Measurements from ENCODE around the gene DCHS1. TPM values are rescaled to one million over a fixed set of nuclear protein-coding genes. Genes with fewer than 3 reads are reported as not detected.

The DCHS1 gene
- total and polyA plus RNA-seq, 10 of the 15 experiments (the other 5 are each of a cell fraction or from before 2014, with no cell fraction given) = 0.02 to 0.64 (median 0.18) TPM; not detected in 1

DNA sequence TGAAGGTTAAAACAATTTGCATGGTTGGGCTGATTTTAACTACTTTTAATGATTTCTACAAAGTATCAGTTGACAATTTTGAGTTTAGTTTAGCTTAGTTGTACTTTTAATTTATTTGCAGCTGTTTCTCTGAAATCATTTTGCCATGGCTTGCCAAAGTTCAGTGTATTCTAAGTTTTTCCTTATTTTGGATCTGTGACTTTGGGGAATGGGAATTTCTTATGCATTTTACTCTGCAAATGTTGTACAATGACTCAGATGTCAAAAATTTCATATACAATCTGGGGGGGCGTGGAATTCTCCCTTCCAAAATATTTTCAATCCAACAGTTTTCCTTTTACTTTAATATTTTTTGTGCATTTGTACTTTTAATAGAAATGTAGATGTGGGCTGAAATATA lies 8.9 kb upstream of the DCHS1 start:
- TF ChIP-seq BCL11A (IDR thresholded peaks at IDR 0.05; ENCODE audit: low read depth, low read length) (no peak), CREM (IDR thresholded peaks at IDR 0.05; ENCODE audit: low read depth) (no peak), FOXM1 (IDR thresholded peaks at IDR 0.05; ENCODE audit: low read depth, low read length) (no peak), IRF4 (IDR thresholded peaks at IDR 0.05; ENCODE audit: low read depth, low read length) (no peak), IKZF2 (IDR thresholded peaks at IDR 0.05) (no peak), RBBP5 (conservative IDR thresholded peaks at IDR 0.05) (no peak), PAX8 (IDR thresholded peaks at IDR 0.05) (no peak), NR2F1 (conservative IDR thresholded peaks at IDR 0.05) (no peak), HDAC6 (IDR thresholded peaks at IDR 0.05; ENCODE audit: unreplicated experiment) (no peak), STAT3 (IDR thresholded peaks at IDR 0.05; ENCODE audit: low read depth, low read length) (no peak)
- TF ChIP-seq, protein P1, sequence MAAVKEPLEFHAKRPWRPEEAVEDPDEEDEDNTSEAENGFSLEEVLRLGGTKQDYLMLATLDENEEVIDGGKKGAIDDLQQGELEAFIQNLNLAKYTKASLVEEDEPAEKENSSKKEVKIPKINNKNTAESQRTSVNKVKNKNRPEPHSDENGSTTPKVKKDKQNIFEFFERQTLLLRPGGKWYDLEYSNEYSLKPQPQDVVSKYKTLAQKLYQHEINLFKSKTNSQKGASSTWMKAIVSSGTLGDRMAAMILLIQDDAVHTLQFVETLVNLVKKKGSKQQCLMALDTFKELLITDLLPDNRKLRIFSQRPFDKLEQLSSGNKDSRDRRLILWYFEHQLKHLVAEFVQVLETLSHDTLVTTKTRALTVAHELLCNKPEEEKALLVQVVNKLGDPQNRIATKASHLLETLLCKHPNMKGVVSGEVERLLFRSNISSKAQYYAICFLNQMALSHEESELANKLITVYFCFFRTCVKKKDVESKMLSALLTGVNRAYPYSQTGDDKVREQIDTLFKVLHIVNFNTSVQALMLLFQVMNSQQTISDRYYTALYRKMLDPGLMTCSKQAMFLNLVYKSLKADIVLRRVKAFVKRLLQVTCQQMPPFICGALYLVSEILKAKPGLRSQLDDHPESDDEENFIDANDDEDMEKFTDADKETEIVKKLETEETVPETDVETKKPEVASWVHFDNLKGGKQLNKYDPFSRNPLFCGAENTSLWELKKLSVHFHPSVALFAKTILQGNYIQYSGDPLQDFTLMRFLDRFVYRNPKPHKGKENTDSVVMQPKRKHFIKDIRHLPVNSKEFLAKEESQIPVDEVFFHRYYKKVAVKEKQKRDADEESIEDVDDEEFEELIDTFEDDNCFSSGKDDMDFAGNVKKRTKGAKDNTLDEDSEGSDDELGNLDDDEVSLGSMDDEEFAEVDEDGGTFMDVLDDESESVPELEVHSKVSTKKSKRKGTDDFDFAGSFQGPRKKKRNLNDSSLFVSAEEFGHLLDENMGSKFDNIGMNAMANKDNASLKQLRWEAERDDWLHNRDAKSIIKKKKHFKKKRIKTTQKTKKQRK (IDR thresholded peaks at IDR 0.05; ENCODE audit: low read depth, low read length) = no peak
- RAD21 ChIA-PET (ENCODE audit: unreplicated experiment) = no interaction called here
- Histone ChIP-seq H3K4me2 (ENCODE audit: control insufficient read depth, insufficient read depth) (no peak overlapping the region), H3K4me1 (ENCODE audit: control insufficient read depth, insufficient read depth, low read length) (no peaks in the 10 kb centered on the region), H3K27ac (ENCODE audit: control insufficient read depth, insufficient read depth) (no peak overlapping the region), H3K79me2 (ENCODE audit: control insufficient read depth, insufficient read depth, low read length) (no peaks in the 10 kb centered on the region), H2AFZ (ENCODE audit: control insufficient read depth, low read depth, low read length) (no peak overlapping the region), H3K4me3 (no peak overlapping the region), H3K9me3 (replicated peaks; ENCODE audit: control insufficient read depth, insufficient read depth, low read length) (no peaks in the 10 kb centered on the region), H3K27me3 (replicated peaks in 1 of 2; ENCODE audit: control insufficient read depth in 2 of 2, insufficient read depth in 2 of 2, low read length in 1 of 2) (no peaks in the 10 kb centered on the region), H4K20me1 (ENCODE audit: control insufficient read depth, insufficient read depth) (no peaks in the 10 kb centered on the region), H3K36me3 (ENCODE audit: control insufficient read depth in 2 of 2, insufficient read depth in 2 of 2, low read length in 1 of 2) (no peaks in the 10 kb centered on the region), H3K9ac (ENCODE audit: control insufficient read depth, insufficient read depth, low read length) (no peak overlapping the region)
- in situ Hi-C loops (cut with MboI) (no loop called here), intact Hi-C loops (cut with micrococcal nuclease; ENCODE audit: unreplicated experiment) (no loop called here)
- POLR2A ChIA-PET = interaction anchor here (1.3 kb wide), 1 partner anchor 19 kb away, joined by 3 read pairs; the partner anchor contains the start of gene MRPL17
- ATAC-seq (no peak), DNase-seq (ENCODE audit: low read depth, low spot score) (no peak), FAIRE-seq (no peak)
- SMC1A ChIA-PET (ENCODE audit: uncharacterized antibody, unreplicated experiment) = interaction anchor here (0.9 to 1.3 kb wide), 2 partner anchors 46 to 285 kb away, joined by 3 to 4 read pairs; partner anchors contain the start of gene TPP1
- CTCF ChIA-PET = interaction anchor here (0.6 to 1.1 kb wide), 3 partner anchors 10 to 90 kb away, joined by 3 read pairs; no protein-coding TSS in a partner anchor
- no TSS peak for BruUV-seq (replicated peaks)
- WGBS (ENCODE audit: insufficient coverage, insufficient replicate concordance, low lambda C conversion rate, missing lambda C conversion rate) = 0% methylated on average over 1 of the region's 1 CpG

All from GM12878 (cell line).